Stimulated activated CD8-positive, alpha-beta memory T cell treated with anti-CD3 and anti-CD28 coated beads, Interleukin-7, amount 100 ng/mL, for 24 hours (primary cell): ENCODE data around the gene SLC39A11.
"Not testable (repeated sequence)": the region's sequence is repeated elsewhere in the genome, so short reads cannot be mapped to it uniquely, and the experiment has no call there.

Source experiments
- DNase-seq: peaks from one replicate; pipeline ENCODE4 v3.0.0-alpha.2; 2020; ENCODE audit warnings: low read depth

SLC39A11 gene

GRCh38 chr17:73071066-73071999 is 21.2 kb downstream of the SLC39A11 start:
- DNase-seq = no peak

- no peak for DNase-seq
Measured at GRCh38 chr17:73069841-73070240, 22.6 kb downstream of the SLC39A11 start.

DNA sequence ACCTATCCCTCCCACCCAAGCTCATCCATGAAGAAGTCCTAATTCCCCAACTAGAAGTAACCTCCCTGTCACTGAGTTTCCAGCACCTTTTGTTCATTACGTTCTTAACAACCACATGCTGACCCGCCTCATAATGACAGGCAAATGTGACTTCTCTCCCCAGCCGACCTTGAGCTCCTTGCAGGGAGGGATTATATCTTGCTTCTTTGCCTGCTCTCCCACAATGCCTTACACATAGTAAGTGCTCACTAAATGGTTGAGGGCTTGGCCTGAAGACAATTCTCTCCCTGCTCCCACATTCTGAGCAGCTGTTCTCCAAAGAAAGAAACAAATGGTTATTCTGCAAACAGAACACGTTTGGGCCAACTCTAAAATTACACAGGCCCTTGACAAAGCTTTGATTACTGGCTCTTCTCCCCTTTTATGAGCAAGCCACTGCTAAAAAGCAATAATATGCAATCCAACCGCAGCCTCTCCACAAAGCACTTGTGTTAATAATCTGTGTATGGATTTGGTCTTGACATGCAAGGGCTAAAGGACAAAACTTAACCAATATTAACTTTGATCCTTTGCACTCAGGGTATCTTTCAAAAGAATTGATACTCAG is 23.2 kb downstream of the SLC39A11 start:
- DNase-seq = no peak

DNA sequence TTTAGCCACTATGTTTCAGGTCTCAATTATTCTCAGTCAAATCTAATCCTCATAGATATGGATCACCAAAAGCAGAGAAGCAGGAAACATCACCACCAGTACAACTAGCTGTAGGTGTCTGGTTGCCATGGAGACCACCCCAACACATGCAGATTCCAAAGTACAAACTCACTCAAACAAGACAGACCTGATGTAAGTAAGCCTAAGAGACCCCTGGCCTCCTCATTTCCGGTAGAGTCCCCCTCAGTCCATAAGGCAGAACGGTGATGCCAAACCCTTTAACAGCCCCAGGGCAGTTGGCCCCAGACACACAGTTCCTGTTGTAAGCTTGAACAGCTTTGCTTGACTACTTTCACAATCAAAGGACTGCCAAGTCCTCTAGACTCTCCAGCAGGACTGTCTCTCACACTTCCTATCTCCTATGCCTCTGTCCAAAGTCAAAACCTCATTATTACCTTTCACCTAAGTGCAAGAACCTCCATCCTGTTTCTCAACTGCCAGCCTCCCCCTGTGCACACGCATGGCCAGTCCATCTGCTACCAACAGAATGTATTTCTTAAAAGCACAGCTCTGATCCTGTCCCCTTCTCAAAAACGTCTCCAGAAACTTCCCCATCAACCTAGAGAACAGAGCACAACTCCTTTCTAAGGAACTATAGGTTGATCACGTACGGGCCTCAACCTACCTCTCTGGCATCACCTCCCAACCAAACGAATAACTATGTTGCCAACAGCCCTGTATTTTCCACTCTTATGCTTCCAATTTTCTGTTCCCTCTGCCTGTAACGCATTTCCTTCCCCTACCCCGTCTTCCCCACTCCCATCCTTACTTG is 23.9 kb downstream of the SLC39A11 start:
- no peak for DNase-seq

DNA sequence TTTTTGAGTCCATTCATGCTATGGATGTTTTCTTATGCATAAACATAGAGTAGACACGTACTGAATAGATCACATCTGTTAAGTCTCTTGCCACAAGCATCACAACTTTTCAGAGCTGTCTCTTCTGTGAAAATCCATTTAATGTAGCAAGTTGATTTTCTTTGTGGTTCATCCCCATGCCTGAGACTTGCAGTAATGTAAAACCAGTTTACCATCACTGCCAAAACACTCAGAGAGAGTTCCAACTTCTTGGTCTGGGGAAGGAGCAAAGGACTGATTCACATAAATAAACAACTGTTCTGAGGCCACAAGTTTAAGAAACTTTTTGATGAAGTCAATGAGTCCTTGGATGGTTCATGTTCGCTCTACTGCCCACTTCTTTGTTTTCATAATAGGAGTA is 24.8 kb downstream of the SLC39A11 start:
- not testable (repeated sequence) for DNase-seq

- DNase-seq = no peak
Measured at GRCh38 chr17:73067075-73067474, 25.4 kb downstream of the SLC39A11 start.

DNA sequence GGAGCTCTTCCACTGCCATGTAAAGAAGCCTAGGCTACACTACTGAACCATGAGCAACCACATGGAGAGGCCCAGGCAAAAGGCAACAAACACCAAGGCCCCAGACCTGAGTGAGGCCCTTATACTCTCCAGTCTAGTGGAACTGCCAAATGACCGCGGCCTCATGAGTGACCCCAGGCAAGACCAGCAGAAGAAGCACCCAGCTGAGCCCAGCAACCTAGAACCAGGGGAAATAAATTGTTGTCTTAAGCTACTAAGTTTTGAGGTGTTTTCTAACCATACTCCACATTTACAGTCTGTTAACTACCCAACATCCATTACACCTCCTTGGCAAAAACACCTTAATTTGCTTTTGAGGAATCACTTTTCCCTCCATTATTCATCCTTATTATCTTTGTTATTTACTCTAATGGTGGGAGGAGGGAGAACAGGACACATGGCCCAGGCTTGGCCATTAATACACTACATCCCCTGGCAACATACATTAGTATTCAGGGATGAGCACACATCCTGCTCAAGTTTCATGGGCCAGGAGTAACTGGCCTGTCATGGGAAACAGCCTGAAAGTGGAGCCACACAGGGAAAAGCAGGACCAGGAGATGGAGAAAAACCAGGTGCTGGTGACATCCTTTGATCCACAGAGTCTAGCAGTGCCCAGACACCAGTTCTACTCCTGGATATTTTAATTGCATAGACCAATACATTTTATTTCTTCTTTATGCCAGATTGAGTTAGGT is 26.2 kb downstream of the SLC39A11 start:
- DNase-seq = no peak

DNA sequence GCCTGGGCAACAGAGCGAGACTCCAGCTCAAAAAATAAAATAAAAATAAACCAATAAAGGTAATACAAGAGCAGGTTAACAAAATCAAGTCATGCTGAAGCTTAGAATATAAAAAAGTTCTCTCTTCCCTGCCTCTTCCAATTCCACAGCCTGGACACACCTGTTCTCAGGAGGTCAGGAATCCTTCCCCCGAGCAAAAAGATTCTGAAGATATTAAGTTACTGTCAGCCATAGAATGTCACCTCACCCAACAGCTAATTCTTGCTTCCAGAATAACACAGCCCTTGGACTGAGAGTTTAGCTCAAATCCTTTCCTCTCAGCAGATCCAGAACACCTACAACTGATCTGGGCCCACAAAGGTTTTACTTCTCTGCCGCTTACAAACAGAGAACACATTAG is 27.1 kb downstream of the SLC39A11 start:
- no peak for DNase-seq

GRCh38 chr17:73064084-73064938 is 28.2 kb downstream of the SLC39A11 start:
- DNase-seq = no peak

GRCh38 chr17:73062726-73063125 is 29.8 kb downstream of the SLC39A11 start:
- DNase-seq = no peak

- DNase-seq = no peak
Measured at GRCh38 chr17:73061161-73061560, 31.3 kb downstream of the SLC39A11 start.

DNA sequence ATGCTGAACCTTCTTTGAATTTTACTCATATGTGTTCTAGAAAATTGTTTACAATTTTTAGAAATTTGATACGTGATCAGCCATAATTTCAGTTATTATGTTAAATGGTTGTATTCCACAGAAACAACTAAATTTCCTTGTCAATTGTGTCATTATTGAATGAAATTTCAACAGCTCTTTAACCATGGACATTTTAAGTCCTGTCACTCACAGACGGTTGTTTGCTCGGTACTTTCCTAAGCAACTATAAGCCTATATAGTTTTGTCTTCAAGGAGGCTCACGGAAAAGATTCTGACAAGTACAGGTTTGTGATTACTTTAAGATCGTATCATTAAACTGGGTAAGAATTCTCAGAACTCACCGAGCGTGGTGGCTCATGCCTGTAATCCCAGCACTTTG is 31.8 kb downstream of the SLC39A11 start:
- DNase-seq = no peak

- DNase-seq = not testable (repeated sequence)
Measured at GRCh38 chr17:73059713-73060112, 32.8 kb downstream of the SLC39A11 start.

- DNase-seq = no peak
Measured at GRCh38 chr17:73058022-73058421, 34.5 kb downstream of the SLC39A11 start.

GRCh38 chr17:73057196-73057595 is 35.3 kb downstream of the SLC39A11 start:
- DNase-seq = no peak

GRCh38 chr17:73052923-73053322 is 39.6 kb downstream of the SLC39A11 start:
- no peak for DNase-seq

DNA sequence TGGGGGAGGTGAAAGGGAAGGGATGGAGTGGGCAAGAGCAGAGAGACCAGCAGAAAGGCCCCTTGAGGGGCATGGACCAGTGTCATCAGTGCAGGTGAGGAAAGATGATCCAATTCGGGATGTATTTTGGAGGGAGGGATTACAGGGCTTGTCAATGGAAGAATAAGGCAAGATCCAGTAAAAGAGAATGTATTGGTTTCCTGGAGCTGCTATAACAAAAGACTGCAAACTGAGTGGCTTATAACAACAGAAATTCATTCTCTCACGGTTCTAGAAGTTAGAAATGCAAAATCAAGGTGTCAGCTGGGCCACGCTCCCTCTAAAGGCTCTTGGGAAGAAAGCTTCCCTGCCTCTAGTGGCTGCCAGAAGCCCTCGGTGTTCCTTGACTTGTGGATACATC is 41.7 kb downstream of the SLC39A11 start:
- no peak for DNase-seq

DNA sequence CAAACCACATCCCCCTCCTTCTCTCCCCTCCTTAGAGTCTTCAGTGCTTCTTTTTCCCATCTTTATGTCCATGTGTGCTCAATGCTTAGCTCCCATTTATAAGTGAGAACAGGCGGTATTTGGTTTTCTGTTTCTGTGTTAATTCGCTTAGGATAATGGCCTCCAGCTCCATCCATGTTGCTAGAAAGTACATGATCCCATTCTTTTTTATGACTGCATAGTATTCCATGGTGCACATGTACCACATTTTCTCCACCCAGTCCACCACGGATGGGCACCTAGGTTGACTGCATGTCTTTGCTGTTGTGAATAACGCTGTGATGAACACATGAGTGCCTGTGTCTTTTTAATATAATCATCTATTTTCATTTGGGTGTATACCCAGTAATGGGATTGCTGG is 44.3 kb downstream of the SLC39A11 start:
- DNase-seq = no peak

- no peak for DNase-seq
Measured at GRCh38 chr17:73045724-73046123, 46.8 kb downstream of the SLC39A11 start.

- DNase-seq = no peak
Measured at GRCh38 chr17:73043686-73044581, 48.6 kb downstream of the SLC39A11 start.
